ENCODE measurements around the gene DIP2B. TPM values are rescaled to one million over a fixed set of nuclear protein-coding genes. Genes with fewer than 3 reads are reported as not detected.

Gene DIP2B
- total and polyA plus RNA-seq, 10 donors = 5.6 to 96.4 (median 61.6) TPM

GRCh38 chr12:50619610-50619958, 114.8 kb downstream of the DIP2B start:
- no peaks in the 10 kb centered on the region for H3K9me3 ChIP-seq
- 92 to 100% (median 97%) methylated on average over 2 of the region's 2 CpGs for WGBS, 5 donors
- no peaks in the 10 kb centered on the region for H3K36me3 ChIP-seq
- intact Hi-C loops (cut with DNase I; ENCODE audit: low total_unique reads) = no loop called here
- H3K27ac ChIP-seq = peak overlapping the region in 1 of 8 donors; percentile 27
- no peak overlapping the region for H3K4me3 ChIP-seq
- no peak for DNase-seq
- H3K4me1 ChIP-seq = peaks cover 8 to 85% (median 48%) of the 10 kb centered on the region in 6 donors
- TF ChIP-seq POLR2A (IDR thresholded peaks at IDR 0.05) (no peak), POLR2AphosphoS5 (IDR thresholded peaks at IDR 0.05) (no peak), CTCF (IDR thresholded peaks at IDR 0.05 in 8 of 11, conservative IDR thresholded peaks at IDR 0.05 in 3 of 11) (no peak)
- no peaks in the 10 kb centered on the region for H3K27me3 ChIP-seq (replicated peaks in 1 of 7)

GRCh38 chr12:50620109-50620977, 115.6 kb downstream of the DIP2B start:
- DNase-seq = no peak
- peak overlapping the region in 2 of 8 donors; percentile 11 to 27 for H3K27ac ChIP-seq
- H3K27me3 ChIP-seq (replicated peaks in 1 of 7) = no peaks in the 10 kb centered on the region
- intact Hi-C loops (cut with DNase I; ENCODE audit: low total_unique reads) = no loop called here
- no peak overlapping the region for H3K4me3 ChIP-seq
- peaks cover 16 to 85% (median 52%) of the 10 kb centered on the region in 6 donors for H3K4me1 ChIP-seq
- TF ChIP-seq POLR2A (IDR thresholded peaks at IDR 0.05) (no peak), POLR2AphosphoS5 (IDR thresholded peaks at IDR 0.05) (no peak), CTCF (IDR thresholded peaks at IDR 0.05 in 8 of 11, conservative IDR thresholded peaks at IDR 0.05 in 3 of 11) (no peak)
- H3K9me3 ChIP-seq = no peaks in the 10 kb centered on the region
- 84 to 89% (median 87%) methylated on average over 9 of the region's 9 CpGs for WGBS, 5 donors
- H3K36me3 ChIP-seq = no peaks in the 10 kb centered on the region

GRCh38 chr12:50620978-50621360, 116.2 kb downstream of the DIP2B start:
- no peaks in the 10 kb centered on the region for H3K27me3 ChIP-seq (replicated peaks in 1 of 7)
- H3K36me3 ChIP-seq = no peaks in the 10 kb centered on the region
- H3K27ac ChIP-seq = peak overlapping the region in 2 of 8 donors; percentile 11 to 27
- H3K4me1 ChIP-seq = peaks cover 22 to 85% (median 55%) of the 10 kb centered on the region in 6 donors
- DNase-seq = no peak
- no peaks in the 10 kb centered on the region for H3K9me3 ChIP-seq
- H3K4me3 ChIP-seq = no peak overlapping the region
- WGBS, 5 donors = 82 to 93% (median 91%) methylated on average over 1 of the region's 1 CpG
- intact Hi-C loops (cut with DNase I; ENCODE audit: low total_unique reads) = no loop called here
- TF ChIP-seq CTCF (IDR thresholded peaks at IDR 0.05 in 8 of 11, conservative IDR thresholded peaks at IDR 0.05 in 3 of 11) = no peak
- no peak for TF ChIP-seq POLR2A (IDR thresholded peaks at IDR 0.05)
- TF ChIP-seq POLR2AphosphoS5 (IDR thresholded peaks at IDR 0.05) = no peak

Measured in spleen (tissue), 11 donors.